GM12801 (cell line): ENCODE data around the gene SERPINH1.

ENCODE experiments used
- TF ChIP-seq, protein P1 (sequence below): IDR thresholded peaks from one replicate; pipeline ENCODE4 v1.5.1; 2011; ENCODE audit warnings: control low read depth; ENCODE audit not compliant: insufficient read length; ENCODE audit errors: extremely low read depth

Gene SERPINH1

DNA sequence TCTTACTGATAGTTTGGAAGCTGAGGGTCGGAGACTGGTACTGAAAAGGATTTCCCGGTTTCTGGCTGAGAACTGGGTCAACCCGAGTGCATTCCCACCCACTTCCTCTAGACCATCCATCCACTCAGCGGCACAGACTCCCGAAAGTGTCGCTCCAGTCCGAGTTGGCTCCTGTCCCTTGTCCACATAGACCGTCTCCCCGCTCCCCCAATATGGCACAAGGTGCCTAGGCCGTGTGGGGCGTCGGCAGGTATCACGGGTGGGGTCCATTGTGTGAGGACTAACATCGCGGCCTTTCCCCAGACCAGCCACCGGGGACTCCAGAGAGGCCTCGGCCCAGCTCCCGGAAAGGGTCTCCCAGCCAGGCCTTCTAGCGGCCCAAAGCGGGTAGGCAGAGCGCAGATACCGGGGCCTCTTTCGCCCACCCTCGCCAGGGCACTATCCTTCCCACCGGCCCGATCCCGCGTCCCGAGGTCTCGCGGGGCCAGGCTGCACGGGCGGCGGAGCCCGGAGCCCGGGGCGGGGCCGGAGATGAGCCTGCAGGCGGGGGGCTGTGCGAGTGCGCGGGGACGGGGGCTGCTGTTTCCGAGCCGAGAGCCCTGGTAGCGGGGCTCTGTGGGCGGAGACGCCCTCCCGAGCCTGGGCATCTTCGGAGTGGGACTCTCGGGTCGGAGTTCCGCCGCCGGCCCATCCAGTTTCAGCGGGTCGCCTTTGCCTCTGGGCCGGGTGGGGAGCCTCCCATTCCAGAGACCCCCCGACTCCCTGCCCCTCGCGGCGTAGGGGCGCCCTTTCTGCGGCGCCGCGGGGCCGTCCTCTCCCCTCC, 21.1 kb downstream of the SERPINH1 start:
- TF ChIP-seq, protein P1, sequence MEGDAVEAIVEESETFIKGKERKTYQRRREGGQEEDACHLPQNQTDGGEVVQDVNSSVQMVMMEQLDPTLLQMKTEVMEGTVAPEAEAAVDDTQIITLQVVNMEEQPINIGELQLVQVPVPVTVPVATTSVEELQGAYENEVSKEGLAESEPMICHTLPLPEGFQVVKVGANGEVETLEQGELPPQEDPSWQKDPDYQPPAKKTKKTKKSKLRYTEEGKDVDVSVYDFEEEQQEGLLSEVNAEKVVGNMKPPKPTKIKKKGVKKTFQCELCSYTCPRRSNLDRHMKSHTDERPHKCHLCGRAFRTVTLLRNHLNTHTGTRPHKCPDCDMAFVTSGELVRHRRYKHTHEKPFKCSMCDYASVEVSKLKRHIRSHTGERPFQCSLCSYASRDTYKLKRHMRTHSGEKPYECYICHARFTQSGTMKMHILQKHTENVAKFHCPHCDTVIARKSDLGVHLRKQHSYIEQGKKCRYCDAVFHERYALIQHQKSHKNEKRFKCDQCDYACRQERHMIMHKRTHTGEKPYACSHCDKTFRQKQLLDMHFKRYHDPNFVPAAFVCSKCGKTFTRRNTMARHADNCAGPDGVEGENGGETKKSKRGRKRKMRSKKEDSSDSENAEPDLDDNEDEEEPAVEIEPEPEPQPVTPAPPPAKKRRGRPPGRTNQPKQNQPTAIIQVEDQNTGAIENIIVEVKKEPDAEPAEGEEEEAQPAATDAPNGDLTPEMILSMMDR, result no peak

DNA sequence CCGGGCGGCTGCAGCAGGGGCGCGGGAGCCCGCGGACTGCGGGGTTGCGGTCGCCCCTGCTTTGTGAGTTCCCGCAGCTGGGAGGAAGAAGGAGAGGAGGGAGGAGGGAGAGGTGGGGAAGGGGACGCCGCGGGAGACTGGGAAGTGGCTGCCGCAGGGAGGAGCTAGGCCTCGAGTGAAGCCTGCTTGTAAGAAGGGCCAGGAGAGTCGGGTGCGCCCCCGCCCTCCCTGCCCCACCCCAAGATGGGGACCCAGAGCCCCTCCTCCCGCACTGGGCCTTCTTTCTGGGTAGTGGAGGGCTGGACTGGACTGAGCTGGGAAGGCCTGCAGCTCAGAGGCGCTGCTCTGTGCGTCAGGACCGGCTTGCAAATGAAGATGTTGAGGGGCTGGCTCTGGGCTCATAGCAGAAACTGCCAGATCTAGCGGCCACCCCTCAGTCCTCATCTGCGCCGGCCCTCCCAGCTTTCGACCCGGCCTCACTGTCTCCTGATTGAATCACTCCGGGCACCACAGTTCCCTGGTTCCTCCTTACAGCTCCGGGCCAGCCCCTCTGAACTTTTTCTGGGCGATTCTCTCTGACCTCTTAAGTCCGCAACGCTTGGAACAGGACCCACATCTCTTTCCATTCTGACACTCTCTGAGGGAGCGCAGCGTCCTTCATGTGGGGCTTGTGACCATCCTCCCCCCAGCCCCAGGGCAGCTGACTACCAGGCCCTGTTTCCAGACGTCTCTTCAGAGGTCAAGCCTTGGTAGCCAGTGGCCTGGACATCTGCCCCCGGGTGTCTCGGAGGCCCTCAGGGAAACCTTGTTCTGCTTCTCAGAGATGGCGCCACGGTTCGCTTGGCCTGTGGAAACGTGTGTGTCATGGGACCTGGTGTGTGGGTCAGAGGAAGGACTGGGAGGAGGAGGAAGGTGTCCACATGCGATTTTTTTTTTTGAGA, 21.9 kb downstream of the SERPINH1 start:
- TF ChIP-seq, protein P1, result no peak

DNA sequence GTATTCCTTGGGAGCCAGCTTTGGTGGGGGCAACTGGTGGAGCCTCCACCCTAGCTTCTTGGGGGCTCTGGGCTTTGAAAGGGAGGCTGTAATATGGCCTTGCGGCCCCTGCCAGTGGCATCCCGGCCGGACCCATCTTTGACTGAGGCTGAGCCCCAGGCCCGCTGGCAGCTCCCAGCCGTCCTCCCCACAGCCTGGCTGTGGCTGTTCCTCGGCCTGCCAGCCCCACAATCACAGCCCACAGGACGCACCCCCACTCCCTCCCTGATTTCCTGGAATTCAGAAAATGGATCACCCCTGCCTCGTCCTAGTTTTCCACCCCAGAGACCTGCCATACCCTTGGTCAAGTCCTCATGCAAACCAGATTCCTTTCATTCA, 23.2 kb downstream of the SERPINH1 start:
- TF ChIP-seq, protein P1, result no peak

DNA sequence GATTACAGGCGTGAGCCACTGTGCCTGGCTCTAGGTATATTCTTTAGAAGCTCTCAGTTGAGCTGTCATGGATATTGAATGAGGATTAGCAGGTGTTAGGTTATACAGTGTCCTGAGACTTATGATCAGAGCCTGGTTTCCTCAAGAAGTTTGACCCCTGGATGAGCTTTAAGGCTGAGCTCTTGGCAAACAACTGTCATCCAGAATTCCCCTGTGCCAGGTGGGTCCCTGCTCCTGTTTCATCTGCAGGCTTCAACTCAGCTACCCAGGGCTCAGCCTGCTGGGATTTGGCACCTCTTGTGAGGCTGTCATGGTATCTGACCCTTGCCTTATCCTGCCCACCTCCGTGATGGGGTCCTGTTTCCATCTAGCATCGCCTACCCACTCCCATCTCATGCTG, 24.3 kb downstream of the SERPINH1 start:
- TF ChIP-seq, protein P1, result no peak

DNA sequence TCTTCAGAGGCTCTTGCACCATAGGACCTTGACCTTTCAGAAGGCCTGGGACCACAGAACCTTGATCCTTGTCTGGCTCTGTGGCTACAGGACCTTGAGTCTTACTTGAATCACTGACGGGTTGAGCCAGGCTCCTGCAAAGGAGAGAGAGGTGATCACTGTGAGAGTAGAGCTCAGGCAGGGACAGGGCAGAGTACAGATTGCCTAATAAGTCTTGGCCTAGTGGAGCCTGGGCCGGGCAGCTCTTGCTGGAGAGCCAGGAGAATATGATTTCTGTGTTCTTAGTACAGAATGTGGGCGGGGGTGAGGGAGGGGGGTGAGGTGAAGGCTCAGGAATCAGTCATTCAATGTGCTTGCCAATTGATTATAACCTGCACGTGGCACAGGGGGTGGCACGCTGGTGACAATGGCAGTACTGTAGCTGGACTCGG, 26.0 kb downstream of the SERPINH1 start:
- TF ChIP-seq, protein P1, result no peak

DNA sequence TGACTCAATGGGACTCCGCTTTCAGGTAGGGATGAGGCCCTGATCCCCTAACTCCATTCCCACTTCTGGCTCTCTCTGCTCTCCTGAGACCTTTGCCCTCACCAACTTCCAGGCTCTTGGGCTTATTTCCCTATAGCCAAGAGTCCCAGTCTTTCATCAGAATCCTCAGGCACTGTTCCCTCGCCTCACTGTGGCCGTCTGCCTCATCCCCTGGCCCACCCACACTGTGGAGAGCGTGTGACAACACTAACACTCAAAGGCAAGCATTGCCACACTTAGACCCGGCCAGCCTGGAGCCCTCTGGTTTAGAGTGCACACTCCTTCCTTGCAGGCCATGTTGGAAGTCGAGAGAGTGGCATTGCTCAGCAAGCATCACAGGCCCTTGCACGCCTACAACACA, 27.0 kb downstream of the SERPINH1 start:
- TF ChIP-seq, protein P1, result no peak

DNA sequence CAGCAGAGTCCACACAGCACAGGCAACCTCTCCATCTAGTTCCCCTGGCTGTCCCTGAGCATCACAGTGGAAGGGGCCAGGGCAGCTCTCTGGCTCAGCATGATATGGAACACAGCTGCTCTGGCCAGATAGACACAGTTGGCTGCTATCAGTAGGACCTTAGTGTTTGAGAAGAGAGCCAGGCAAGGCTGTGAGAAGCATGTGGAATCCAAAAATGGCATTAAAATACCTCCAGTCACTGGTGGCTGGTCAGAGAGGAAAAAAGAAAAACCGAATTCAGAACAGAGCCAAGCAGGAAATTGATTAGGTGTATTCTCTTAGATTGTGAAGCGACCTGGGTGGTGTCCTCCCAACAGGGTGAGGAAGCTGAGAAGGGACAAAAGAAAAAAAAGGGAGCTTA, 27.9 kb downstream of the SERPINH1 start:
- TF ChIP-seq, protein P1, result no peak
